GM18505 (cell line): ENCODE measurements around the gene EFCAB11.
"Not testable (repeated sequence)": the region's sequence is repeated elsewhere in the genome, so short reads cannot be mapped to it uniquely, and the experiment has no call there.

ENCODE experiments used
- ATAC-seq: cut with Tn5 transposase; IDR thresholded peaks from one replicate; pipeline ENCODE4 v1.9.1; 2021; ENCODE audit not compliant: unreplicated experiment
- POLR2A ChIP-seq: IDR thresholded peaks from 4 replicates; pipeline ENCODE4 v1.6.1; 2011; ENCODE audit warnings: borderline replicate concordance; ENCODE audit not compliant: insufficient read depth, insufficient read length; ENCODE audit errors: extremely low read depth

EFCAB11 gene

GRCh38 chr14:89912221-89912620, 42.3 kb downstream of the EFCAB11 start:
- no peak for TF ChIP-seq POLR2A
- no peak for ATAC-seq

DNA sequence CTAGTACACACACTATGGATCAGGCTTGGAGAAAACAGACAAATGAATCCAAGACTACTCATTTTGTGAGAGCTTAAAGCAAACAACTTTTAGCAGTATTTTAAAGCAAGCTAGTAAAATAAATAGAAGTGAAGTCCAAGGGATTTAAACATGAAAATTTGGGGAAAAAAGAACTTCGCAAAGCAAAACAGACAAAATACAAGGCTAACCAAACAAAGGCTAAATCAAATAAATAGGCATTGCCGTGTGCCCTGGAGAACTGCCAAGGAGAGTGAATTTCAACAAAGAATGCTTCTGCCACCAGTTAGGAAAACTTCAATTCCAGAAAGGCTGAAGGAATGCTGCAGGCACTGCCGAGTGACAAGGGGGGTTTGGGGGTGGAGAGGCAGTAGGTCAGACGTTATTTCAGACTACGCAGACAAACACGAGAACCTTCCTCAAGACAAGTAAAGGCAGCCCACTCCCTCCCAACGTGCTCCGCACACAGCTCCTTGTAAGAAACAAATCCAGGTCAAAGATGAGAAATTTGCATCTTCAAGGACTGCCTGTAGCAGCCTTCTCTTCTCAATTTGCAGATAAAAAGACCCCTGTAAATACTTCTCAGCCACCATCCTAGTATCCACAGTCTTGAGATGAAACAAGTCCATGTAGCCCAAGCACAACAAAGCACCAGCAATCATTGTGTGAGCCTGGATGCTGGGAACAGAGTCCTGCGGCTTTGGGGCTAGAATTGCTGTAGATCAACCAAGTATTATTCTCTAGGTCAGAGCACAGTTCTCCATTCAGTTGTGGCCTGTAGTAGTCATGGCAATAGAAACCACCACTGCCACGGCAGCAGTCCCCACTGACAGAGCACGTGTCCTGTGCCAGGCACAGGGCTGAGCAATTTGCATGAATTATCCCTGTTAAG, 43.3 kb downstream of the EFCAB11 start:
- ATAC-seq: no peak
- TF ChIP-seq POLR2A: no peak

GRCh38 chr14:89910691-89911009, 43.9 kb downstream of the EFCAB11 start:
- no peak for ATAC-seq
- no peak for TF ChIP-seq POLR2A

DNA sequence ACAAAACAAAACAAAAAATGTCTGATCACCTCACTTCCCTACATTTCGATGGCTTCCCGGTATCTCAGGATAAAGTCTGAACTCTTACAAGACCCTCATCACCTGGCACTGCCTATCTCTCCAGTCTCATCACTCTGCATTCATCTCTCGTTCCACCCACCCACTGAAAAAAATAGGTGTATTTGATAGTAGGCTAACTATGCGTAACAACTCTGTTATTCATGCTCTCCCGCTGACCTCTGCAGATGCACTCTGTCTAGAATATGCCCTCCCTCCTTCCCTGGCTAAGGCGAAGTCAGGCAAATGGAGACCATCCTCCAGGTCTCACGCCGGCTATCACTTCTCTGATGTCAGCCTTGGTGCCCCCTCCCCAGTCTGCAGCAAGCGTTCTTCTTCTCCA, 44.9 kb downstream of the EFCAB11 start:
- no peak for TF ChIP-seq POLR2A
- ATAC-seq: no peak

- TF ChIP-seq POLR2A: no peak
- ATAC-seq: no peak
Observed at GRCh38 chr14:89908712-89909450, 45.6 kb downstream of the EFCAB11 start.

DNA sequence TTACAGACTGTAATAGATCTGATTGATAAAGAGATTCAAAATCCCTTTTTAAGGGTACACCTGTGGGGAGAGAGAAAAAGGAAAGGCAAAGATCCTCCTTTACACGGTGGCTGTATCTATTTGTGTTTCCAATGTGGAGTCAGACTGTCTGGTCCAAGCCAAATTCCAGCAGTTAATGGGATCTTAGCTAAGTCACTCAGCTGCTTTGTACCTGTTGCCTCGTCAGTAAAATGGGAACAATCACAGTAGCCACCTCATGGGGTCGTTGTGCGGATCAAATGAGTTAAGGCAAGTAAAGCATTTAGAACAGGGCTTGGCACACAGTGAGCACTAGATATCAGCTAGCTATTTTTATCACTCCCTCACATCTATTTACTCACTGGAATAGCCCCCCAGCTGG, 46.9 kb downstream of the EFCAB11 start:
- no peak for ATAC-seq
- TF ChIP-seq POLR2A: no peak

DNA sequence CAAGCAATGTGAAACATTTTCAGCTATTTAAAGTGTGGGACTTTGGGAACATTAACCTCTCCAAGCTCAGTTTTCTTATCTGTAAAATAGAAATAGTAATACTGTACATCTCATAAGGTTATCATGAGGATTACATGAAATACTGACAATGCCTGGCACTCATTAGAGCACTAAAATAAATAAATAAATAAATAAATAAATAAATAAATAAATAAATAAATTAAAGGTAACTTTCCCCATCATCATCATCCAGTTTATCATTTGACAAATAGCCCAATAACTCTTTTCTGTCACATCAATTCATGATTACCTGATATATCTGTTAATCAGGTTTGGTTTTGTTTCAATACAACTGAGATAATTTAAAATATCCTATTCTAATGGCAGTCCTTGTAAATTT, 48.5 kb downstream of the EFCAB11 start:
- no peak for ATAC-seq
- no peak for TF ChIP-seq POLR2A

DNA sequence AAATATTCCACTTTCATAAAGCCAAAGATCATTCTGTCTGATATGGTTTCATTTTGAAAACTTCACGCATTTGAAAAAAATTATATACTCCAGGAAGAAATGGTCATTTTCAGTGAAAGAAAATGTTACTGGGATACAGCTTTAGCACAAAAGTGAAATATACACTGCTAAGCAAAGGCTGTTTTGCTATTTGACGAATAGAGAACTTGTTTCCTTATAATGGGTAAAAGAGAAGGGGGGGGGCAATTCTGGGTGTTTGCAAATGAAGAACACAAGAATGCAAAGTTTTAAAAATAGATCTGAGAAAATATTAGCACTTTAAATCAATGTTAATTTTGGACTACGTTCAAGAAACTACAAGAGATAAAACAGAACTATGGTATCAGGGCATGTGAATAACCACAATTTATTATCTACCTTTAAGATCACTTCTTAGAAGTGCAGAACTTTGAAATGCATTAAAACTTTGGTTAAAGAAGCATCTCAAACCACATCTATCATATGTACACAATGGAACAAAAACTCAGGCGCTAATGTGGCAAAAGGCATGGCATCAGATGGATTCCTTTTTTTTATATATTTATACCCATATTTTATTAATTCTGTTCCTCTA, 51.1 kb downstream of the EFCAB11 start:
- no peak for TF ChIP-seq POLR2A
- ATAC-seq: no peak

- no peak for ATAC-seq
- TF ChIP-seq POLR2A: no peak
Observed at GRCh38 chr14:89902881-89903280, 51.6 kb downstream of the EFCAB11 start.

DNA sequence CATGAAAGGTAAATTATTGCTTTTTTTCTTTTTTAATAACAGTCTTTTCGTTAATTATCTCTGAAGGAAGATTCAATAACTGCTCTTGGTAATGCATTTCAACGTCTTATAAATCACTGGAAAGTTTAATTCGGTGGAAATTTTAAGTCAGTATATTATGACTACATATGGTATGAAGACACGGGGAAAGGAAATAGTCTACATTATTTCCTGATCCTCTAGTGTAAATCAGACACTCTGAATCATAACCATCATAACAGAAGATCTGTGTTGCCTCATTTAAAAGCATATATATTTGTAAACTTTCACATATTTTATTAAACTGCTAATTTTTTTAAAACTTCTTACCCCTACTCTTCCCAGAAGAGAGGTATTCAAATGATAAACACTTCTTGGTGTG, 53.7 kb downstream of the EFCAB11 start:
- TF ChIP-seq POLR2A: no peak
- no peak for ATAC-seq

DNA sequence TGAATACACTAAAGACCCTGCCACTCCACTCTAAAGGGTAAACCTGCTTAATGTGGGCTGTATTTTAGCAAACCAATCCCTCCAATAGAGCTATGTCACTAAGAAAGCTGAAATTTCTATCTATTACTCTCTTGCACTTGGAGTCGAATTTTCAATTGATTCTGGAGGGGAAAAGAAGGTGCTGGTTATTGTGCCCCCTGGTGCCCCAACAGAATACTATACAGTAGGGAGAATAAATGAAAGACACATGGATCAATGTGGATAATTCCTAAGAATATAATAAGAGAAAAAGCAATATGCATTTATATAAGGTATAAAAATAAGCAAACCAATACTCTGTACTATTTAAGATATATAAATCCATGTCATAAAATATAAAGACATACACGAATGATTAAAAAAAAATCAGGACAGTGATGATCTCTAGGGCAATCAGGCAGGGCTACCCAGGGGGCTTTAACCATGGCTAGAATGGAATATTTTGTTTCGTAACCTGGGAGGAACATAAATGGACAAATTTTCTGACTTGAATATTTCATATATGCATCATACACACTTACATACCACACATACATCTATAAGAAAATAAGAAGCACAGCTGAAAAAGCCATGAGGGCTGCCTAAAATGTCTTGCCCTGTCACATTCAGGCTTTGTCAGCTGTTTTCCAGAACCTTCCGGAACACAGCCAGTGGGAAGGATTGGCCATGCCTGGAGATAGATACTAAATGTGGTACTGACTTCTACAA, 54.4 kb downstream of the EFCAB11 start:
- no peak for ATAC-seq
- no peak for TF ChIP-seq POLR2A

DNA sequence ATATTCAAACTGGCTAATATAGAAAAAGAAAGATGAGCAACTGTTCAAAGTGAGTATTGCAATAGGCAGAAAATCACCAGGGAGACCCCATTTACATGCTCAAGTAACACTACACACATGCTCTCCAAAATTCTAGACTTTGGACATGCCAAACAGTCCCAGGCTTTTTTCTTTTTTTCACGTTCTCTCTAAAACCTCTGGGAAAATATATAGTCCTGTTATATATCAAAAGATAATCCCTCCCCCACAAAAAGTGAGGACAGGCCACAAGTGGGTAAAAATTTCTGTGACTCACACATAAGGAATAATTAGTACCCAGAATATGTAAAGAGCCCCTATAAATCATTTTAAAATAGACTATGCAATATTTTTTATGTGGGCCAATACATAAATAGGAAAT, 55.2 kb downstream of the EFCAB11 start:
- no peak for ATAC-seq
- no peak for TF ChIP-seq POLR2A

- ATAC-seq: not testable (repeated sequence)
Observed at GRCh38 chr14:89893388-89893787, 61.1 kb downstream of the EFCAB11 start.

DNA sequence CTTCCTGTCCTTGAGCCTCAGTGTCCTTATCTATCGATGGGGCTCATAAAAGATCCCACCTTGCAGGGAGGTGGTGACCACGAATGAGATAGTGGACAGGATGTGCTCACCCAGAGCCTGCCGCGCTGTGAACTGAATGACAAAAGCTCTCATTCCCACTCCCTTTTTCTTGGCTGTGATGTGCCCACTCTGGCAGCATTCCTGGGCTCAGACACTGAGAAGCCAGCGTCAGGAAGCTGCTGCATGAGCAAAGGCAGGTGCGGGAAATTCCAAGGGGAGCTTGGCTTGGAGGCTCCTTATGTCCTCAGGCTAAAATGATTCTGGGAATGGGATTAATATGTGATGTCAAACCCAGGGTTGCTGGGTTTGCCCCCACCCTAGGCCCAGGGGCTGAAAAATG, 61.6 kb downstream of the EFCAB11 start:
- no peak for ATAC-seq
- no peak for TF ChIP-seq POLR2A

DNA sequence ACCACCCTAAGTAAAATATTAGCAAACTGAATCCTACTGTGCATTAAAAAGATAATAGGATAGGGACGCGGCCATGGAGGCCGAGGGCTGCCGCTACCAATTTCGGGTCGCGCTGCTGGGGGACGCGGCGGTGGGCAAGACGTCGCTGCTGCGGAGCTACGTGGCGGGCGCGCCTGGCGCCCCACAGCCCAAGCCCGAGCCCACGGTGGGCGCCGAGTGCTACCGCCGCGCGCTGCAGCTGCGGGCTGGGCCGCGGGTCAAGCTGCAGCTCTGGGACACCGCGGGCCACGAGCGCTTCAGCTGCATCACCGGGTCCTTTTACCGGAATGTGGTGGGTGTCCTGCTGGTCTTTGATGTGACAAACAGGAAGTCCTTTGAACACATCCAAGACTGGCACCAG, 62.8 kb downstream of the EFCAB11 start:
- ATAC-seq: not testable (repeated sequence)
